PC-3 (cell line): ENCODE results near the gene PLPPR3.

Experiments
- CTCF ChIP-seq: fragments of 300-600 bp; sonication (generic); conservative IDR thresholded peaks from 2 replicates; pipeline ENCODE4 v1.5.1; 2017; ENCODE audit warnings: antibody characterized with exemption, low read depth, mild to moderate bottlenecking, low read length
- EZH2 ChIP-seq: fragments of 300-600 bp; sonication (generic); IDR thresholded peaks from one replicate; pipeline ENCODE4 v1.6.1; 2017; ENCODE audit warnings: antibody characterized with exemption, mild to moderate bottlenecking, low read length; ENCODE audit not compliant: unreplicated experiment
- EZH2phosphoT487 ChIP-seq: fragments of 300-600 bp; sonication (generic); IDR thresholded peaks from 2 replicates; pipeline ENCODE4 v1.6.1; 2018; ENCODE audit warnings: mild to moderate bottlenecking, antibody characterized with exemption, low read length, borderline replicate concordance

DNA sequence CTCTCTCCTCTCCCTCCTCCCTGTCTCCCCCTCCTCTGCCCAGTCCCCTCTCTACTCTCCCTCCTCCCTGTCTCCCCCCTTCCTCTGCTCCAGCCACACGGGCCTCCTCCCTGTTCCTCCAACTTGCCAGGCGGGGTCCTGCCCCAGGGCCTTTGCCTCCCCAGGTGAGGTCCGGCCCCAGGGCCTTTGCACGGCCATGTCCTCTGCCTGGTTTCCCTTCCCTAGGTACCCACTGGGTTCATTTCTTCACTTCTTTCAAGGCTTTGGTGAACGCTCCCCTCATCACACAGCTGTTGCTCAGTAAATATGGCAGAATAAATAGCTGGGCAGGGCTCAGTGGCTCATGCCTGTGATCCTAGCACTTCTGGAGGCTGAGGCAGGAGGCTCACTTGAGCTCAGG lies 49.7 kb downstream of the PLPPR3 start:
- TF ChIP-seq CTCF (no peak), EZH2 (no peak), EZH2phosphoT487 (no peak)
